ENCODE data around the gene SFMBT2.

- TF ChIP-seq POLR2A (IDR thresholded peaks at IDR 0.05) (no peak), CTCF (IDR thresholded peaks at IDR 0.05) (no peak)
These were observed 21.5 kb downstream of the SFMBT2 start for GRCh38 chr10:7389346-7389745.

Measured in prostate gland (tissue), 2 donors.